Measurements from ENCODE around the gene GPR78. TPM values are rescaled to one million over a fixed set of nuclear protein-coding genes. Genes with fewer than 3 reads are reported as not detected.

Gene GPR78
- total and polyA plus RNA-seq, 4 donors: not detected

GRCh38 chr4:8616831-8617230 is 36.6 kb downstream of the GPR78 start (continued):
- TF ChIP-seq TAF1 (conservative IDR thresholded peaks at IDR 0.05) (no peak), RXRA (IDR thresholded peaks at IDR 0.05) (no peak), HNF4G (IDR thresholded peaks at IDR 0.05) (no peak), FOXA2 (IDR thresholded peaks at IDR 0.05) (no peak), YY1 (IDR thresholded peaks at IDR 0.05) (no peak)

GRCh38 chr4:8617486-8618040 is 37.4 kb downstream of the GPR78 start:
- no peak for DNase-seq (ENCODE audit: low spot score)

GRCh38 chr4:8618421-8618820 is 38.2 kb downstream of the GPR78 start:
- H3K4me1 ChIP-seq (ENCODE audit: control insufficient read depth in 4 of 4, insufficient read depth in 4 of 4, low read length in 3 of 4): no peaks in the 10 kb centered on the region
- no peak overlapping the region for H3K9ac ChIP-seq (ENCODE audit: low read depth in 1 of 2, low read length in 2 of 2)
- no peak overlapping the region for H3K4me3 ChIP-seq (ENCODE audit: low read depth in 1 of 3, low read length in 3 of 3)
- H3K27ac ChIP-seq (ENCODE audit: low read depth in 1 of 2, low read length in 2 of 2): no peak overlapping the region
- no peak for DNase-seq (ENCODE audit: low spot score)
- H3K9me3 ChIP-seq (ENCODE audit: control insufficient read depth in 4 of 4, low read length in 3 of 4): no peaks in the 10 kb centered on the region
- no peaks in the 10 kb centered on the region for H3K27me3 ChIP-seq (ENCODE audit: control insufficient read depth in 4 of 4, insufficient read depth in 4 of 4, low read length in 3 of 4)
- TF ChIP-seq CTCF (IDR thresholded peaks at IDR 0.05; ENCODE audit: low read depth, low read length, missing input control): no peak
- no peak for TF ChIP-seq FOXA1 (IDR thresholded peaks at IDR 0.05)
- TF ChIP-seq YY1 (IDR thresholded peaks at IDR 0.05): no peak
- TF ChIP-seq HNF4A (conservative IDR thresholded peaks at IDR 0.05): no peak
- TF ChIP-seq SP1 (IDR thresholded peaks at IDR 0.05): no peak
- TF ChIP-seq TAF1 (conservative IDR thresholded peaks at IDR 0.05): no peak
- no peak for TF ChIP-seq GABPA (IDR thresholded peaks at IDR 0.05 in 1 of 2, conservative IDR thresholded peaks at IDR 0.05 in 1 of 2)
- no peak for TF ChIP-seq NR2F2 (IDR thresholded peaks at IDR 0.05)
- no peak for TF ChIP-seq REST (IDR thresholded peaks at IDR 0.05)
- TF ChIP-seq ATF3 (IDR thresholded peaks at IDR 0.05): no peak
- TF ChIP-seq RXRA (IDR thresholded peaks at IDR 0.05): no peak
- TF ChIP-seq MAX (IDR thresholded peaks at IDR 0.05): no peak
- no peak for TF ChIP-seq FOXA2 (IDR thresholded peaks at IDR 0.05)
- TF ChIP-seq ZBTB33 (IDR thresholded peaks at IDR 0.05): no peak
- TF ChIP-seq EGR1 (IDR thresholded peaks at IDR 0.05; ENCODE audit: low read depth in 2 of 2): no peak
- TF ChIP-seq HNF4G (IDR thresholded peaks at IDR 0.05): no peak
- no peak for TF ChIP-seq RAD21 (IDR thresholded peaks at IDR 0.05)
- no peaks in the 10 kb centered on the region for H3K36me3 ChIP-seq (ENCODE audit: control insufficient read depth in 4 of 4, insufficient read depth in 3 of 4, low read depth in 1 of 4, low read length in 3 of 4)
- WGBS: 87% methylated on average over 15 of the region's 15 CpGs

More at GRCh38 chr4:8617486-8618040, 37.4 kb downstream of the GPR78 start:
- no peaks in the 10 kb centered on the region for H3K27me3 ChIP-seq (ENCODE audit: control insufficient read depth in 4 of 4, insufficient read depth in 4 of 4, low read length in 3 of 4)
- H3K9ac ChIP-seq (ENCODE audit: low read depth in 1 of 2, low read length in 2 of 2): no peak overlapping the region
- 77% methylated on average over 21 of the region's 21 CpGs for WGBS
- no peaks in the 10 kb centered on the region for H3K4me1 ChIP-seq (ENCODE audit: control insufficient read depth in 4 of 4, insufficient read depth in 4 of 4, low read length in 3 of 4)
- H3K27ac ChIP-seq (ENCODE audit: low read depth in 1 of 2, low read length in 2 of 2): no peak overlapping the region
- TF ChIP-seq MAX (IDR thresholded peaks at IDR 0.05): no peak
- TF ChIP-seq ATF3 (IDR thresholded peaks at IDR 0.05): no peak
- no peak for TF ChIP-seq RXRA (IDR thresholded peaks at IDR 0.05)
- TF ChIP-seq EGR1 (IDR thresholded peaks at IDR 0.05; ENCODE audit: low read depth in 2 of 2): no peak
- no peak for TF ChIP-seq TAF1 (conservative IDR thresholded peaks at IDR 0.05)
- H3K4me3 ChIP-seq (ENCODE audit: low read depth in 1 of 3, low read length in 3 of 3): no peak overlapping the region
- H3K9me3 ChIP-seq (ENCODE audit: control insufficient read depth in 4 of 4, low read length in 3 of 4): no peaks in the 10 kb centered on the region
- H3K36me3 ChIP-seq (ENCODE audit: control insufficient read depth in 4 of 4, insufficient read depth in 3 of 4, low read depth in 1 of 4, low read length in 3 of 4): no peaks in the 10 kb centered on the region
